NCI-H748 (cell line): ENCODE results near the gene CCDC80.
A peak's percentile ranks its signal among the peaks of the same experiment; 100 is the strongest.

Experiments used
- DNase-seq: peaks from one replicate; lab custom pipeline; 2025; ENCODE audit not compliant: unreplicated experiment; lab: John Stamatoyannopoulos, UW

Gene CCDC80, protein sequence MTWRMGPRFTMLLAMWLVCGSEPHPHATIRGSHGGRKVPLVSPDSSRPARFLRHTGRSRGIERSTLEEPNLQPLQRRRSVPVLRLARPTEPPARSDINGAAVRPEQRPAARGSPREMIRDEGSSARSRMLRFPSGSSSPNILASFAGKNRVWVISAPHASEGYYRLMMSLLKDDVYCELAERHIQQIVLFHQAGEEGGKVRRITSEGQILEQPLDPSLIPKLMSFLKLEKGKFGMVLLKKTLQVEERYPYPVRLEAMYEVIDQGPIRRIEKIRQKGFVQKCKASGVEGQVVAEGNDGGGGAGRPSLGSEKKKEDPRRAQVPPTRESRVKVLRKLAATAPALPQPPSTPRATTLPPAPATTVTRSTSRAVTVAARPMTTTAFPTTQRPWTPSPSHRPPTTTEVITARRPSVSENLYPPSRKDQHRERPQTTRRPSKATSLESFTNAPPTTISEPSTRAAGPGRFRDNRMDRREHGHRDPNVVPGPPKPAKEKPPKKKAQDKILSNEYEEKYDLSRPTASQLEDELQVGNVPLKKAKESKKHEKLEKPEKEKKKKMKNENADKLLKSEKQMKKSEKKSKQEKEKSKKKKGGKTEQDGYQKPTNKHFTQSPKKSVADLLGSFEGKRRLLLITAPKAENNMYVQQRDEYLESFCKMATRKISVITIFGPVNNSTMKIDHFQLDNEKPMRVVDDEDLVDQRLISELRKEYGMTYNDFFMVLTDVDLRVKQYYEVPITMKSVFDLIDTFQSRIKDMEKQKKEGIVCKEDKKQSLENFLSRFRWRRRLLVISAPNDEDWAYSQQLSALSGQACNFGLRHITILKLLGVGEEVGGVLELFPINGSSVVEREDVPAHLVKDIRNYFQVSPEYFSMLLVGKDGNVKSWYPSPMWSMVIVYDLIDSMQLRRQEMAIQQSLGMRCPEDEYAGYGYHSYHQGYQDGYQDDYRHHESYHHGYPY

DNA sequence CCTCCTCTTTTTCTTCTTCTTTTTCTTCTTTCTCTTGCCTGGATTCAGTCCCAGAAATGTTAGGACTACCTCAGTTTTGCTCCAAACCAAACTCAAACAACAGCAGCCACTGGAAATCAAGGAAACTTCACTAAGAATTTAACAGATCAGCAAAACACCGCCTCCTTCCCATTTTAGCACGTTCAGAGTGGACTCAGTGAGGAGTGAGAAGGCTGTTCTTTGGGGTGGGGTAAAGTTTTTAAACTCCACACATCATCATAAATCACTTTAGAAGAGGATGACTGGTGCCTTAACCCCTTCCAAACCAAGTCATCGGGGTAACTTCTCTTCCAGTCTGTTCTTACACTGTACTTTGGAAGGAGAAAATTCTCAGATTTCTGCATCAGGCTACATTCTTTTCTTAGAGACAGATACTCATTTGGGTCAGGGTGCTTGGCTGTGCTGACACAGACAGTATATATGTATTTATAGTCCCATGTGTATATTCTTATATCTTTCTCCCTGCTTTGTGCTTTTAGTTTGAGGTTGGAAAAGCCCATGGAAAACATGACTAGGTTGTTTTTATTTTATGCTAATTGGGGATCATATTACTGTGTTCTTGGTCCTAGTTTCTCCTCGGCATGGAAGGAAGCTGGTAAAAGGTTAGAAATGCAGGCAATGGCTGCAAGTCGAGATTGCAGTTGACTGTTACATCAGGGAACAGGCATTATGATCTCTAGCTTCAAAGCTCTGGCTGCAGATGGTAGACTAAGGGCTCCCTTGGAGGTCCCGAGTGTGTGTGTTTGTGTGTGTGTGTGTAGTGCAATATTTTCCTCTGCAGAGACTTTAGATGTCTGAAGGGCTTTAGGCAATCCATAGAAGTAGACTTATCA, at the start of gene CCDC80:
CCDC80 (minus strand) TSS at position 214 of the 872 bp plus-strand sequence. CDS start 1,238 bp downstream, outside the sequence.
- no peak for DNase-seq

DNA sequence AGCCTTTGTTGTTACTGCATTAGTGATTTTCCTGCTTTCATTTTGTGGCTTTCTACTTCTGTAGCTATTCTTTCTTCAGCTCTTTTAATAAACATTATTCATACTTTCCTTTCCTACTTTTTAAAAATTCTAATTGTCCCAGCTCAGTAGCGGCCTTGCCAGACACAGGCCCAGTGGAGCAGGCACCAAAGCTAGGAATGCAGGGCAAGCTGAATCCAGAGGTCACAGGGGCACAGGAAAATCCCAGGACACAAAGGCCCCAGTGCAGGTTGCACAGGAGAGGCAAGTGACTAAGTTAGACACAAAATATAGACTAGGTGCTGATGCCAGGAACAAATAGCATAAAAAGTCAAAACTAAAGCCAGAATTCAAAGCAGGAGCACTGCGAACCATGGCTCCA, 49.0 kb upstream of the CCDC80 start:
- DNase-seq, result no peak

DNA sequence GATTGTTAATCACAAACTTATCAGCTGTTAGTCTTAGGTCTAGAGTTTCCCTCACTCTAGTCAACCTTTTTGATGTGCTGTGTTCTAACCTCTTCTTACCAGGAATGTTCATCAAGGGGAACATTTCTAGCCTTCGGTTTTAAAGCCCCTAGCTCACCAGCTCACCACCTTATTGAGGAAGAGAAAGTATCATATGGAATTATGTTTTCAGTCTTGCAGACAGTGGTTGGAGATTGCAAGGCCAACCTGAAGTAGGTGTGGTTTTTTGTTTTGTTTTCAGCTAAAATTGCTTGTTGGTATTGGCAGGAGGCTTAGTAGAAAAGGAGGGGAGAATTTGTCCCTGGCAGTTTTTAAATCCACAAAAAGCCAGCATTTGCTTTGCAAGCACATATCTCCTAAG, 48.4 kb upstream of the CCDC80 start:
- no peak for DNase-seq

DNA sequence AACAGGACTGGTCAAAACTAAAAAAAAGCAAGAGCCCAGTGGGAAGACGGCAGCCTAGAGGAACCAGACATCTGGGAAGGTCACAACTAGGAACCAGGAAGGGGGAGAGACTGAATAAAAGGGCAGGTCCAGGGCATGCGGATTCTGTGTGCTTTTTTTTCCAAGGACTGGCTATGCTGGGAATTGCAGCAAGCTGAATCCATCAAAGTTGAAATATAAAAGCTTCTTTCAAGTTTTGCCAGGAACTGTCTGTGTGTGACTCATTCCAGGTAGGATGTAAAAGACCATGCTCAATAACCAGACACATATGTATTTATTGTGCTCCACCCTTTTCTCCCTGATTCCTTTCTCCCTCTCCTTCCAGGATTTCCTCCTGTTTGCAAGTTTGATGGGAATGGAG, 47.9 kb upstream of the CCDC80 start:
- DNase-seq, result no peak

DNA sequence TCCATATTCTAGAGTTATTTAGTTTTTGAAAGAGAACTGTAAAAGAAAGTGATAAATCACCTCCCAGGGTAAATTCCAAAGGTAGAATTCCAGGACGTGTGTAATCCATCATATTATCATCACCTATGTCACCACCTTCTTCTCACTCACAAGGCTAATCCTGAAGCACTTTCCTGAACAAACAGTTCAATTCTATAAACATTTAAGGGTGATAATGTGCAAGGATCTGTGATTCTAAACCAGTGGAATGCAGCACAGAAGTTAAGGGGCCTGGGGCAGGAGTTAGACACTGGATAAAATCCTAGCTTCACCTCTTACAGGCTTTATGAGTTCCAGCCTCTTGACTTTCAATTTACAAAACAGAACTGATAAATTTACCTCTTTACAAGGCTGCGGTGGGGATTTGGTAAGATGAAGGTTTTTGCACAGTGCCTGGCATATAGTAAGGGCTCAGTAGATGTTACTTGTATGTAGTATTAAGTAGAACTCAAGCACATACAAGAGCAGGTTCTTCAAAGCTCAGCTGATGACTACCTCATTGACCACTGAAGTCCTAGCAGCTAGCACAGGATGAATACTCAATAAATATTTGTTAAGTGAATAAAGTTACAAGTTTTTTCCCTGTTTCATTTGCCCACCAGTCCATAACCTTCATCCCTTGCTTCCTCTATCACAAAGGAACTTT, 47.3 kb upstream of the CCDC80 start:
- DNase-seq, result no peak

DNA sequence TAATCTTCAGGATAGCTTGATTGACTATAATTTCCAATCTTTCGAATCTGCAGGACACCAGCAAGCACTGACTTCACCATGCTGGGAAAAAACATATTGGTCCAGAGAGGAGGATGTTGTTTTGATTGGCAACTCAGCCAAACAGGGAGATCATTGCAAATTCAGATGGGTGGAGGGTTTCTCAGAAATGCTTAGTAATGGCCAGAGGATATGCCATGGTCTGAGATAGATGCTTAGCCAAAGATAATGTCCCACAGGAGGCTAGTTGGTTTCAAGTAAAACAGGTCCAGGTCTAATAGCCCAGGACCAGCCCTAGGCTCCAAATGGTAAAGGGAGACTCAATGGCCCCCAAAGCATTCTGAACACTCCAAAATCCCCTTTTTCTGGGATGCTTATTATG, 46.7 kb upstream of the CCDC80 start:
- DNase-seq, result no peak

DNA sequence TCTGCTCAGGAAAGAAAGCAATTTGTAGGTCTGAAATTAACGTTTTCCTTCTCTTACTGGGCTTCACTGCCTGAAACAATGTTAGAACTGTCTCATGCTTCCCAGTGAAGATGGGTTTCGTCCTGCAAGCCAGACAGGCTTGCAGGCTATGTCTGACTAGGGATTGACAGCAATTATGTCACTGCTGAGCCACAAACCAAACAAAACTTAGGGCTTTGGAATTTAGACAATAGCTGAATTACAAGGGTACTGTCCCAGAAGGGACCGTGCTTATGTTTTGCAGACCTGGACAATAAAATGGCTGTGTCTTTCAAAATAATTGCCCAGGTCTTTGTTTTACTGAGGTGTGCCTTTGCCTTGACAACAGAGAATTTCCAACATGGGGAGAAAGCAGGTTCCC, 46.3 kb upstream of the CCDC80 start:
- DNase-seq, result peak; percentile 5

DNA sequence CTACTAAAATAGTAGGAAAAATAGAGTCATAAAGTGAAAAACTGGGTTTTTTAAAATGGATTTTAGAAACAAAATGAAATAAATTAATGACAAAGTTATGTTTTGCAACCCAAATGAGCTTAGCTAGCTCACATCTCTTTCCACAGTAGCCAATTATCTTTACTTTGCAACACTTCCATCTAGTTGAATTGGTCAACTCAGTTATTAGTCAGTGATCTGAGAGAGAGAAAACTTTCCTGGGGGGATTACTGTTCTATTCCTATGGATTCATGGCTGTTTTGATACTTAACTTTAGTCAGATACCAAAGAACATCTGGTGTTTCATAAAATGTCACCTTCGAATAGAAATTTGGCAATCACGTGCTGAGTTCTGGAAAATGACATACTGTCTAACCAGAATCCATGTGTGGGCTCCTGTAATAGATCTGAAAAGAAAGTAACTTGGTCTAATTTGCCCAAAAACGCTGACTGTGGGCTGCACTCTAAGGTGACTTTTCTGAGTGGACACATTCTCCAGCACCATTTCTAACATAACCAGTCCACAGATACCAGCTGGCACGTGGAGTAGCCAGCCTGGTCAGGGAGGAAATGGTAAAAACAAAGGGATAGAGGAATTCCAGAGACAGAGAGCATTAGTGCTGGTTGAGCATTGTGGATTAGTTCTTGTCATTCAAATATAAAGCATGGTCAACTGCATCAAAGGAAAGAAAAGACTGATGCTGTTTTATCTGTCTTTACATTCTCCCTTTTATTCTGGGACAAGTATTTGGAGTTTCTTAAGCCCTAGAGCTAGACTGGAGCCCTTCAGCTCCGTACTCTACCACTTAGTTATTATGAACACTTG, 45.2 kb upstream of the CCDC80 start:
- no peak for DNase-seq

DNA sequence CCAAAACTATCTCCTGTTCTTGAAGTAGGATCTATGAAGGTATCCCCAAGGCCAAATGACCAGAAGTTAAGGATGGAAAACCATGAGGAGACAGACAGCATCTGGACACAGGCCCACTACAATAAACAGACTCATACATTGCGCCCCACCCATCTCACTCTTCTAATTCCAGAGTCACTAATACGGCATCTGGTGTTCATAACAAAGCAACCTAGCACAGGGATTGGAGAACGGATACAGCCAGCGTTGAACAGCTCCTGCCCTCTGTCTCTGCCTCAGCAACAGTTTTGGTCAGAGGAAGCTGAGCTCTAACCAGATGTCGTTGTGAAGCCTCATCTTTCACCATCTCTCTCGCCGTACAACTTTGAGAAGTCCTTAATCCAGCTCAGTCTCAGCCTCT, 44.5 kb upstream of the CCDC80 start:
- no peak for DNase-seq

DNA sequence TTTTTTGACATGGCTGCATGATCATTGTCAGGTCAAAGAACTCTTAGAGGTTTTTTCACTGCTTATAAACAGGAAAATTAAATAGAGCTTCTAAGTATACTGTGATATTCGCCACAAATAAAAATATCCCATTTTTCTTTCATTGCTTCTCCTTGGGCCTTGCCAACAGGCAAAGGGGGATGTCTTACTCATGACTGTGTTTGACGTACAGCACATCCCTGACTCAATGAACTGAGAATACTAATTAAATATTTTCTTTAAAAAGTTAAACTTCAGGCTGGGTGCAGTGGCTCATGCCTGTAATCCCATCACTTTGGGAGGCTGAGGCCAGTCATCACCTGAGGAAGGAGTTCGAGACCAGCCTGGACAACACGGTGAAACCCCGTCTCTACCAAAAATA, 41.4 kb upstream of the CCDC80 start:
- DNase-seq, result no peak

DNA sequence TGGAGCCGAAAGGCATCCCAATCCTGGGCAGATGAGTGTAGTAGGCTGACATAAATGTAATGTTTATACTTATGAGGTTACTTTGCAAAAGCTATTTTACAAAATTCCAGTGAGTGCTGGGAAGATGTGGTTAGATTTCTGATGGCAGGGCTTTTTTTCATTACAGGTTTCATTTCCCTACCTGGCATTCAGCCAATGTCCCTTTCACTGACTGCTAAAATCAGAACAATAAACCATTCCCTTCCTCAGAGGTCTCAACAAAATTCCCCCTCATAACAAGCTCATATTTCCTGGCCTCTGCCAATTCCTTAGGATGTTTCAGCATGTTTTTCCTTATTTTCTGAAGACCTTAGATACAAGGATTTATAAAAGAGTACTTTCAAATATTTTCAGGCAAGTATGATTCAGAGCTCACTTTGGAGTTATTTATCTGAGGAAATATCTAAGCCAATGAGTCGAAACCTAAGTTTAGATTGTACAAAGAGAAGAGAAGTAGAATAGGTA, 40.9 kb upstream of the CCDC80 start:
- peak; percentile 4 for DNase-seq

DNA sequence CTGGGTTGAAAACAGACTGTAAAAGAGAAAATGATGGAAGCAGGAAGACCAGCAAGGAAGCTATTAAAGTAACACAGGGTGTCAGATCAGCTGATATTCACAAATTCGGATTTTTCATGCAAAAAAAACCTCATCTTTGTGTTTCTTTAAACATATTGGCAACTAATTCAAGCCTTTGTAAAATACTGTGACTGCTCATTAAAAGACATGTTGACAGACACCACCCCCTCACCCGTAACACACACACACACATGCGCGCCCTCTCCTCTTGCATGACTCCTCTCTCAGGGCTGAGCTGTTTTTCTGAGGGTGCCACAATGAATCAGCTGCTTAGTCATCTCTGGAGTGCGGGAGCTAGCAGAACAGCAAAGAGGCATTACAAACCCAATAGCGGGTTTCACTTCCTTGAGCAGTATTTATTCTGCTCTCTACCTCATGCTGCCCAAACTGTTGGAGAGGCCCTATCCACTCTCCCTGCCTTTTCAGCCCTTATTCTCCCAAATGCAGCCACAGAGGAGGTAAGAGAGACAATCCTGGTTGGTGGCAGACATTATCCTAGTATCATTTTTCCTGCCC, 35.8 kb upstream of the CCDC80 start:
- DNase-seq, result peak; percentile 20

DNA sequence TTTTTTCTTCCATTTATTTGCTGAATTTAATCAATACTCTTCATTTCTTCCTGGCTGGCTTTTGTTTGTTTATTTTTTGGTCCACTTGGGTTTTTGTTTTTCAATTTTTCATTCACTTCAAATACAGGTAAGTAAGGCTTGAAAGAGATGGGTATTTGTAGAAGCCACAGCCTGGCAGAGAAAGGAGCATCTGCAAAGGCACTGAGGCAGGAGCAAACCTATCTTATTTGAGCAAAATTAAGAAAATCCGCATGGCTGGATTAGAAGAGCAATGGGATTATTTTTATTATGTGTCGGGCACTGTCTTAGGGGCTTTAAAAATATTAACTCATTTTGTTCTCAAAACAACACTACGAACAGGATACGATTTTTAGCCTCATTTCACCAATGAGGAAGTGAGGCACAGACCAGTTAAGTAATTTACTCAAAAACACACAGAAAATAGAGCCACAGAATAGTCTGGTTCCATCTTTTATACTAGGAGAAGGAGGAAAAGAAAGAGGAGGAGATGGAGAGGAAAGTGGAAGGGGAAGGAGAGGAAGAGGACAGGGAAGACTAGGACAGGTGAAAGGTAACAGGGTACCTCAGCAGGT, 35.1 kb upstream of the CCDC80 start:
- no peak for DNase-seq

DNA sequence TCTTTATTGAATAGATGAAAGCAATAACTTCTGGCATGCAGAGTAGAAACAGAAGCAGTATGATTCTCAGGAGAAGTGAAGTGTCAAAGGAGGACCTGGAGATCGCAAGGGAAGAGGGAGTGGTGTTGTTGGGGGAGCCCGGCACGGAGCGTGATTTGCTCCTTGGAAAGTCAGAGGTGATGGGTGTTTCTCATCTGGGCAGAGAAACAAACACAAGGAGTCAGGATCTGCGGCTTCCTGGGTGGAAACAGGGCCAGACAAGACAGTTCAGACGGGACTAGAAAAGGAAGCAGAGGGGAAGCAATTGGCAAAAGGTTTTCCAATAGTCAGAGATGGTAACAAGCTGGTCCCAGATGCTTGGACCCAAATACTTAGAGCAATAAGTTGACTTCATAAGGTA, 34.4 kb upstream of the CCDC80 start:
- DNase-seq, result no peak

DNA sequence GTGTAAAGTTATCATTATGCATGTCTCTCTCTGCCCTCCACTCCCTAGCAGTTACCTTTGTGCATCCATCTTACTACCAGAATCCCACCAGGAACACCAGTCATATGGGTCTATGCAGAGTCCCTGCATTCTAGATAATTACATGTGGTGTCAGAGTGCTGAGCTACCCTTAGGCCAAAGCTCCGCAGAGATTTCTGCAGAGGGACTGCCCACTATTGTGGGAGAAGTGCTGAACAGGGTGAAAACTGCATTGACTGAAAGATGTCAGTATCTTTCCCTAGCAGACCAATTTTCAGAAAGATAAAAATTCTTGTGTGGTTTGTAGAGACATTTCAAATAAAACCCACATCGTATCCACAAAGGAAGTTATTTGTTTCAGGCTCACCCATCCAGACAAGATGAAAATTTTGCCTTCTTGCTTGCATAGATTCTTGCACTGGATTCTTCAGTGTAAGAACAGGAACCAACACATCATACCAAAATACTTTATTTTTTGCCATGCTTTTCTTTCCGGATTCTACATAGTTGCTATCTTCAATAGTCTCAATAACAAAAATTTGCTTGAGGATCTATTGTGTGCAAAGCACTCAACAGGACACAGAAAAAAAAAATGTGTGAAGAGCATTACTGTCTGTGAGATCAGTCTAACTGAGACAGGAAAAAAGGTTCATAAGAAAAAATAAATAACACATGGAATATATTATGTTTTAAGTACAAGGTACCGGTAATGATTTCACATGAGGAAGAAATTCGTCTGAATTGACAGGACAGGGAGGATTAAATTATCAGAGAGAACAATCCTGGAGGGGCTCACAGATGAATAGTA, 32.0 kb upstream of the CCDC80 start:
- no peak for DNase-seq

DNA sequence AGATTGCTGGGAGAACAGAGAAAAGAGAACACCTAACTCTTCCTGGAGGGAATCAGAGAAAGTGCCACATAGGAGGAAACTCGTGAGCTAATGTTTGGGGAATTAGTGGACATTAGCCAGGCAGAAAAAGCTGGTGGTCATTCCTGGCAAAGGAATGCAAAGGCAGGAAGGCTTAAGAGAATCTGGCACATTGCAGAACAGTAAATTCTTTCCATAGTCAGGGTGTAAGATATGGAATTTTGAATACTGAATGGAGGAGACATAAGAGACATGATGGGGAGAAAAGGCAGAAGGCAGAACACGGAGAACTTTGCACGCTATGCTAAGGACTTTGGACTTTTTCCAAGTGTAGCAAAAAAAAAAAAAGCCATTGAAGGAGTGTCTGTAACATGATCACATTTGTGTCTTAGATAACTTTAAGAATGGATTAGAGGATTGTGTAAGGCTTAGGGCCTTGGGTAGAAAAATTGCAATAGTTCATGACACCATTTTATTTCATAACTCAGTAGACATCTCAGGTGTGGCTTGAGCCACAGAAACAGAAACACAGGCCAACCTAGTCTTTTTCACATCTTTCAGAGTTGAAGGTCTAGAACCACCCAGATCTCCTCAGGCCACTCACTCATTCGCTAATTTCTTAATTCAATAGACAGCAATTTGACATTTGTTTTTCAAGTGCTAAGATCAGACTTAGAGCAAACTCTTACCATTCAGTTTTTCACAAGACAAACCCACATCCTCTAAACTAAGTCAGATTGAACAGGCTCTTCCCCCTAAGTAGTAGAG, 31.2 kb upstream of the CCDC80 start:
- DNase-seq, result no peak

DNA sequence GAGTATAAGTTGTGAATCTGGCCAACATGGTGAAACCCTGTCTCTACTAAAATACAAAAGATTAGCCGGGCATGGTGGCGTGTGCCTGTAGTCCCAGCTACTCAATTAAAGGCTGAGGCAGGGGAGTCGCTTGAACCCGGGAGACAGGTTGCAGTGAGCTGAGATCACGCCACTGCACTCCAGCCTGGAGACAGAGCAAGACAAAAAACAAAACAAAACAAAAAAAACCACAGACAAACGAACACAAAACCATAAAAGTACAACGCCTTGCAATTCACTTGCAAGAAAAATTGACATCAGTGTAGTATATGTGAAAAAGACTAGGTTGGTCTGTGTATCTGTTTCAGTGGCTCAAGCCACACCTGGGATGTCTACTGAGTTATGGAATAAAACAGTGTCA, 29.9 kb upstream of the CCDC80 start:
- DNase-seq, result no peak
